Pancreas (tissue), 10 donors: Measurements from ENCODE around the gene PRDM15. TPM values are rescaled to one million over a fixed set of nuclear protein-coding genes. Genes with fewer than 3 reads are reported as not detected.

Source experiments
- ATAC-seq, 4 donors: fragments of 200-7000 bp; cut with Tn5 transposase; one replicate each; pipeline versions ENCODE4 v1.8.0 to v1.9.1; 2020; ENCODE audit warnings: mild to moderate bottlenecking in 4 of 4, moderate library complexity in 4 of 4
- DNase-seq, 6 donors: peaks; one replicate each; pipeline ENCODE4 v3.0.0-alpha.2; 2020
- FAIRE-seq: peaks from 2 replicates; lab custom pipeline; 2012; peaks lifted over from hg19 to GRCh38; lab: Jason Lieb, UNC
- H3K27ac ChIP-seq, 4 donors: fragments of 200-600 bp; sonication (generic); 1 replicate in 3 of 4; 2 replicates in 1 of 4; pipeline versions ENCODE4 v1.5.0 to v1.8.0; 2020
- H3K27me3 ChIP-seq, 4 donors: fragments of 200-600 bp; one replicate each; pipeline ENCODE4 v1.8.0; 2021
- H3K36me3 ChIP-seq, 3 donors: fragments of 200-600 bp; sonication (generic) in 1 of 3; one replicate each; pipeline versions ENCODE4 v1.5.0 to v1.8.0; 2020 to 2021
- H3K4me1 ChIP-seq, 3 donors: fragments of 200-600 bp; one replicate each; pipeline ENCODE4 v1.8.0; 2021
- H3K4me3 ChIP-seq, 4 donors: fragments of 200-600 bp; sonication (generic) in 2 of 4; one replicate each; pipeline versions ENCODE4 v1.5.0 to v1.8.0; 2020 to 2021
- H3K9me3 ChIP-seq, 4 donors: fragments of 200-600 bp; one replicate each; pipeline ENCODE4 v1.8.0; 2021
- WGBS, 2 donors: extraction: QIAGEN DNeasy Blood & Tissue Kit; methylation state at CpG; one replicate each; pipeline ENCODE4 v1.1.7; 2013; 5-methylcytosine and 5-hydroxymethylcytosine counted together
- intact Hi-C, 3 donors: fragments of 100-400 bp; cut with DNase I; formaldehyde crosslinking; loops; one replicate each; pipeline versions ENCODE4 v1.11.1 to v1.14.2; 2022
- polyA plus RNA-seq, 2 donors: library from polyadenylated mRNA; stranded (reverse); fragments of 200-250 nt; gene quantifications; one replicate each; pipeline ENCODE4 v1.2.3, GENCODE V29; 2013
- total RNA-seq, 6 donors: library from RNA; stranded (reverse); fragmentation: NEBNext Ultra II Directional in 4 of 6; extraction: Animal tissue kit (Norgen Biotek cat#: 25700) in 4 of 6; gene quantifications; one replicate each; pipeline versions ENCODE4 v1.2.1 to v1.2.4, GENCODE V29; 2021 to 2023
- TF ChIP-seq, protein P1 (sequence below), 4 donors: fragments of 200-600 bp; sonication (generic) in 3 of 4; IDR thresholded peaks; one replicate each; pipeline versions ENCODE4 v1.5.0 to v1.8.0; 2021; ENCODE audit warnings: antibody characterized with exemption in 4 of 4
- donor health status: healthy with polysubstance abuse.
- donor health status: DM: no; HTN: no; CAD: no; lungs with moderate emphysema.
- donor health status: DM: no; HTN: no; CAD: no.
- donor health status: control.
- donor health status: control.
- donor health status: Bipolar disorder and iron deficiency.
- donor health status: DM: yes; HTN: yes; CAD: no.
- donor health status: DM: no; HTN: no; CAD: no.
- donor health status: DM: no; HTN: no; CAD: no.
- donor health status: DM: yes; HTN: yes; CAD: no.

PRDM15 gene
- total and polyA plus RNA-seq, 8 donors: 1.6 to 3.9 (median 3.4) TPM

DNA sequence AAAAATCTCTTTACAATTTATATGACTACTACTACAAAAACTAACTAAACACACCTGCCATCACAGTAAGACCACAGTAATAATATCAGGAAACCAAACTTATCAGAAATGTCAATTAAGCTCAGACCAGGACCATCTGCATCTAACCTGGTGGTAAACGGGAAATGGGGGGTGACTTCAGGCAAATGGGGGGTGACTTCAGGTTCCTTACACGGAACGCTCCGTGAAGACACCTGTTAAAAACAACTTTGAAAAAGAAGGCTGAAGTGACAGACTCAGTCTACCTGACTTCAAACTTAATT is 15.8 kb downstream of the PRDM15 start:
- Histone ChIP-seq H3K27ac (no peak overlapping the region), H3K9me3 (no peaks in the 10 kb centered on the region), H3K4me3 (no peak overlapping the region), H3K4me1 (peaks cover 0 to 6% (median 0%) of the 10 kb centered on the region in 3 donors), H3K27me3 (no peaks in the 10 kb centered on the region), H3K36me3 (no peaks in the 10 kb centered on the region)
- TF ChIP-seq, protein P1, sequence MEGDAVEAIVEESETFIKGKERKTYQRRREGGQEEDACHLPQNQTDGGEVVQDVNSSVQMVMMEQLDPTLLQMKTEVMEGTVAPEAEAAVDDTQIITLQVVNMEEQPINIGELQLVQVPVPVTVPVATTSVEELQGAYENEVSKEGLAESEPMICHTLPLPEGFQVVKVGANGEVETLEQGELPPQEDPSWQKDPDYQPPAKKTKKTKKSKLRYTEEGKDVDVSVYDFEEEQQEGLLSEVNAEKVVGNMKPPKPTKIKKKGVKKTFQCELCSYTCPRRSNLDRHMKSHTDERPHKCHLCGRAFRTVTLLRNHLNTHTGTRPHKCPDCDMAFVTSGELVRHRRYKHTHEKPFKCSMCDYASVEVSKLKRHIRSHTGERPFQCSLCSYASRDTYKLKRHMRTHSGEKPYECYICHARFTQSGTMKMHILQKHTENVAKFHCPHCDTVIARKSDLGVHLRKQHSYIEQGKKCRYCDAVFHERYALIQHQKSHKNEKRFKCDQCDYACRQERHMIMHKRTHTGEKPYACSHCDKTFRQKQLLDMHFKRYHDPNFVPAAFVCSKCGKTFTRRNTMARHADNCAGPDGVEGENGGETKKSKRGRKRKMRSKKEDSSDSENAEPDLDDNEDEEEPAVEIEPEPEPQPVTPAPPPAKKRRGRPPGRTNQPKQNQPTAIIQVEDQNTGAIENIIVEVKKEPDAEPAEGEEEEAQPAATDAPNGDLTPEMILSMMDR (IDR thresholded peaks at IDR 0.05): no peak
- DNase-seq (no peak), FAIRE-seq (no peak), ATAC-seq (no peak)
- WGBS, 2 donors: 80 to 83% methylated on average over 4 of the region's 4 CpGs
- intact Hi-C loops: no loop called here

DNA sequence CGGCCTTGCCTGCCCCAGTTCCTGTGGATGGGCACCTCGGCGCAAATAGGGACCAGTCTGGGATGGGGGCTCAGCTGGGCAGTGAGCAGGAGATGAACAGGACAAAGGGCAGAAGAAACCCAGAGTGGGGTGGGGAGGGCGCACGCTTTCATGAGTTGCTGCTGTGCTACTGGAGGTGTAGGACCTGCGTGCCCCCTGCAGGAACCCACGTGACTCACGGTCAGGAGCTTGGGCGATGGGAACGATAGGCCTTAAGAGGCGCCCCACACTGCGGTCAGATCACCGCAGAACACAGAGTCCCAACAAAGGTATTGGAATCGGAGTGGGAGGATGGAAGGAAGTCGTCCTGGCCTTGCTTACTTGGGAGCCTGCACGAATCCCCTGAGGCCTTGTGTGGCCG is 17.2 kb downstream of the PRDM15 start:
- no peak overlapping the region for H3K27ac ChIP-seq

DNA sequence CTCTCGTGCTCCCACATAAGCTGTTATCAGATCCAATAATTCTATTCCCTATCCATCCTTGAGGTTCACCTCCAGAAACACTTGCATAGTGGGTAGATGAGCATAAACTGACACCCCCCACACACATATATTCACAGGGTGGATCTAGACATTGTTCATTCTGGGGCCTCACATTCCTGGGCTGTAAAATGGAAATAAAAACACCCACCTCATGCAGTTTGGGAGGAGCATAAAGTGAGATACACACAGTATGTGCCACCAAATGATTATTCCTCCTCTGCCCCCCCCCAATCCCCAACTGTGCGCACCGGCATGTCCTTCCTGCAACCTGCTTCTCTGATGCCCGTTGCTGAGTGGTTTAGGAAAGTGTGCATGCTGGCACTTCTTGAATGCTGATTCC is 17.9 kb downstream of the PRDM15 start:
- Histone ChIP-seq H3K4me1 (peaks cover 0 to 6% (median 0%) of the 10 kb centered on the region in 3 donors), H3K27ac (no peak overlapping the region), H3K4me3 (no peak overlapping the region), H3K9me3 (no peaks in the 10 kb centered on the region), H3K27me3 (no peaks in the 10 kb centered on the region), H3K36me3 (no peaks in the 10 kb centered on the region)
- TF ChIP-seq, protein P1 (IDR thresholded peaks at IDR 0.05): no peak
- ATAC-seq (no peak), DNase-seq (no peak), FAIRE-seq (no peak)
- 92 to 97% methylated on average over 4 of the region's 4 CpGs for WGBS, 2 donors
- intact Hi-C loops: no loop called here

More for the DNA sequence above, 17.2 kb downstream of the PRDM15 start:
- H3K36me3 ChIP-seq: no peaks in the 10 kb centered on the region
- peaks cover 0 to 6% (median 0%) of the 10 kb centered on the region in 3 donors for H3K4me1 ChIP-seq
- DNase-seq: no peak
- no peak for ATAC-seq
- H3K9me3 ChIP-seq: no peaks in the 10 kb centered on the region
- intact Hi-C loops: no loop called here
- no peak overlapping the region for H3K4me3 ChIP-seq
- H3K27me3 ChIP-seq: no peaks in the 10 kb centered on the region
- FAIRE-seq: no peak
- WGBS, 2 donors: 92 to 95% methylated on average over 17 of the region's 17 CpGs
- TF ChIP-seq, protein P1 (IDR thresholded peaks at IDR 0.05): no peak

DNA sequence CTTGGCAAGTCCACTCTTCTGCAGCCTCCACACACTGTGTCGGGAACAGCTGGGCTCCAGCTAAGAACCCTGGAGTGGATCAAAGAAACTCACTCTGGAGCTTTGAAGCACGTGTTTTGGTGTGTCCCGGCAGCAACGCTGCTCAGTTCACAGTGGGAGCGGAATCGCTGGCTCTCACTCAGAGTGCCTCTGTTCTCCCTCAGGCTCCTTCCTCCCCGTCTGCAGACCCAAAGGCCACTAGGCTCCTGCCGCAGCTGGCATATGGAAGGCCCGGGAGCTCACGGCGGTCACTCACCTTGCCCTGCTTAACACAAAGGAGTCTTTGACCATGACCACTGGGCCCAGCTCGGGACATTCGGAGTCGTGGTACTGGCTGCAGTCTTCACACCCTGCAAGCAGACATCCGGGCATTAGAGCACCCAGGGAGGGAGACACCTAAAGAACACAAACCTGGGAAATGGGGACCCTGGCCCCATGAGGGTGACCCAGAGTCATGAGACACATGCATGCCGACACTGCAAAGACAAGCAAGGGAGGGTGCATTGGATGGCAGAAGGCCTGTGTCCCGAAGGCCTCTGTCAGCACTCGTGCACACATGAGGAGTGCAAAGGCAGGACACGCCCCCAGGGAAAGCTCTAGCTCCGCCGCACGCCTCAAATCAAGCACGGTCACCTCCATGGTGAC is 19.7 kb downstream of the PRDM15 start:
- peaks cover 0 to 6% (median 0%) of the 10 kb centered on the region in 3 donors for H3K36me3 ChIP-seq
- H3K27ac ChIP-seq: no peak overlapping the region
- TF ChIP-seq, protein P1 (IDR thresholded peaks at IDR 0.05): no peak
- H3K27me3 ChIP-seq: no peaks in the 10 kb centered on the region
- no peaks in the 10 kb centered on the region for H3K9me3 ChIP-seq
- H3K4me3 ChIP-seq: no peak overlapping the region
- WGBS, 2 donors: 93 to 96% methylated on average over 23 of the region's 23 CpGs
- intact Hi-C loops: no loop called here
- no peak for FAIRE-seq
- ATAC-seq: no peak
- H3K4me1 ChIP-seq: peaks cover 0 to 6% (median 0%) of the 10 kb centered on the region in 3 donors
- DNase-seq: no peak
